Measurements from ENCODE around the gene BAZ1A.

BAZ1A gene

DNA sequence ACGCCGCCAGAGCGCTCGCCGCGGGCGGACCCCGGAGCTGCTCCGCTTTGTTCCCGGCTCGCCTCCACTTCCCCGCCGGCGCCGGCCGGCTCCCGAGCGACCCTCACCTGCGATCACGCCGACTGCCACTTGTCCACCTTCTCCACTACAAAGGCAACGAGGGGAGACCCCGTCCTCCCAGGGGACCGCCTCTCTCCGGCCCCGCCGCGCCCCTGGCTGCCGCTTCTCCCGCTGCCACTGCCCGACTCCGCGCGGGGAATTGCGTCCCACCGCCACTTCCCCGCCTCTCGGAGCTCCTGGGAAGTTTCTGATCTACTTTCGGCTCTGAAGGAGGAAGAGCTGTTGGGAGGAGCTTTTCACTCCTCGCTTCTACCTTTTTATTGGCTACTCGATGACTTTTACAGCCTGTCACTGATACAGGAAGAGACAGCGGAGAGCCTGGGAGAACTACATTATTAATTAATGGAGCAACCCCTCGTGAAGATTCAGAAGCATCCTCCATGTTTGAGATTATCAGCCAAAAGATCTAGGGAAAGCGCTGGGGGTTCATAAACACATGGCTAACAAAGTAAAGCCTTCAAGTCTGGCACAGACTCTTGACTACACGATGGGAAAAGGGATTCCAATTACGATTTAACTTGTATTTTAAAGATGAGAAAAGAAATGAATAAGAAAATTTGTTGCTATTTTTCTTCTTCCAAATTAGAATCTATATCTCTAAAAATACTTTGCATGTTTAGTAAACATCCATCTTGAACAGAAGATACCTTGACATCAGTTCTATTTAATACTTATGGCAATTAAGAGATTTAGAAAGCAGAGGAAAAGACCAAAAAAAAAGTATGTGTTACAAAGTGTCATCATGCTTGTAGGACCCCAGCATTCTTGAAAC lies at the start of gene BAZ1A:
Gene BAZ1A (minus strand): TSS at position 330 of the 892 bp plus-strand sequence. CDS start 756 bp downstream, outside the sequence.
- peak; percentile 73 for DNase-seq

DNA sequence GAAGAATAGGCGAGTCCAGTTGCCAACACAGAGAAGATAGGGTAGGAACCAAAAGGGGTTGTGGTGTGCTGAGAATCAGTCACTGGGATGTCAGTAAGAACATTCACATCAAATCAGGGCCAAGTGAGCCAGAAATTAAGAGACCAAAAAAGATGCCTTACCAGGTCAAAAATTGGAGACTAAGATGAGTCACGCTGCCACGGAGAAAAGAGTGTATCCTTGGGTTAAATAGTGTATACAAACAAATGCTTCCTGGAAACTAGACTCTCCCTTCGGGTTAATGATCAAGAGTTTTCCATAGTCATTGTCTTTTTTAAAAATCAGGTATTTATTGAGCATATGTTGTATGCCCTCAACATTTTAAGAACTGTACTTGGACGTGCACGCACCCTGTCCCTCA lies 45.2 kb upstream of the BAZ1A start:
- no peak for DNase-seq

DNA sequence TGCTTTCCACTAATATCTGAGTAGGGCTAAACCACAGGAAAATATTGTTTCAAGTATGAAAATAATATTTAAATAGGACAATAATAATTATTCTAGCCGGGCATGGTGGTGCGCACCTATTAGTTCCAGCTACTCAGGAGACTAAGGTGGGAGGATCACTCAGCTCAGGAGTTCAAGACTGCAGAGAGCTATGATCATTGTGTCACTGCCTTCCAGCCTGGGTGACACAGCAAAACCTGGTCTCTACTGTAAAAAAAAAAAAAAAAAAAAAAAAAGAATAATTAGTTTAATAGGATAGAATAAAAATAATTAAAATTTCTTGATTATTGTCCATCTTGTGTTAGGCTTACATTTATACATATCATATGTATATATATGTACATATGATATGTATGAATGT lies 38.5 kb upstream of the BAZ1A start:
- DNase-seq = no peak

GRCh38 chr14:34912966-34913365 lies 37.8 kb upstream of the BAZ1A start:
- DNase-seq = no peak

DNA sequence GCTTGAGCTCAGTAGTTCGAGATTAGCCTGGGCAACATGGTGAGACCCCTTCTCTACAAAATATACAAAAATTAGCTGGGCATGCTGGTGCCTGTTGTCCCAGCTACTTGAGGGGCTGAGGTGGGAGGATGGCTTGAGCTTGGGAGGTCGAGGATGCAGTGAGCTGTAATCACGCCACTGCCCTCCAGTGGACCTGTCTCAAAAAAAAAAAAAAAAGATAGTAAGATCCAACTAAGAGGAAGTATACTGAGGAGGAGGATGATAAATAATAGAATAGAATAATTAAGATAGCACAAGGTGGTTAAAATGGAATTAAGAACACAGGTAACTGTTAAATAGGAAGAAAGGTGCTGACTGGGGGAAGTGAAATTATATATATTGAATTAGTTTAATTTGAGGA lies 37.0 kb upstream of the BAZ1A start:
- DNase-seq = no peak

- DNase-seq = no peak
Observed at GRCh38 chr14:34911209-34912150, 36.3 kb upstream of the BAZ1A start.

GRCh38 chr14:34906287-34906686 lies 31.1 kb upstream of the BAZ1A start:
- no peak for DNase-seq

- no peak for DNase-seq
Observed at GRCh38 chr14:34895277-34895676, 20.1 kb upstream of the BAZ1A start.

- DNase-seq = no peak
Observed at GRCh38 chr14:34890937-34891336, 15.8 kb upstream of the BAZ1A start.

DNA sequence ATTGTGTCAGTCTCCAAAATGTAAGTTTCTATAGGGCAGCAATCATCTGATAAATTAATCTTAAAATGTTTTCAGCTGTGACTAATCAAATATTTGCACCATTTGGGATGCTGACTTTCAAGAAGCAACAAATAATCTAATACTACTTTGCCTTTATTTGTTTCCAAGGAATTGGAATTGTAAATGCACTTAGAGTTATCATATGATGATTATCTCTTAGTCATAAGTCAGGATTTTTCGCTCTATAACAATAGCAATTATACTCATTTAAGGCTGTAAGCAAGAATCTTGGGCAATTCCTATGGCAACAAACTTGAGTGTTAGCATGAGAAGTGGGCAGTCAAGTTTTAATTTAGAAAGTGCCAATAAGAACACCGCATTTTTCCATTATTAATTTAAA lies 13.0 kb upstream of the BAZ1A start:
- DNase-seq = no peak

DNA sequence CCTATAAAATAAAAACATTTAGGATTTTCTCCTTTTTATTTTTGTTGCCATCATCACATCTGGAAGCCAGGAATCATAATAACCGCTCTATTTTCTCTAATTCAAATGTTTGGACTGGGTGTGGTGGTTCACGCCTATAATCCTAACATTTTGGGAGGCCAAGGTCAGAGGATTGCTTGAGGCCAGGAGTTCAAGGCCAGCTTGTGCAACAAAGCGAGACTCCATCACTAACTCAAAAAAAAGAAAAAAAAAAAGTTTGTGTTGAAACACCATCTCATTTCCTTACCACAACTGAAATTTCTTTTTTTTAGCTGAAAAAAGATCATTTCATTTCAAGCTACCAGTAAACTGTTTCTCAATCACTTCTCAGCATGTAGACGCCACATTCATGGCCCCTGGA lies 8.8 kb upstream of the BAZ1A start:
- no peak for DNase-seq

GRCh38 chr14:34874386-34875030 lies 652 bp downstream of the BAZ1A start:
- DNase-seq = peak; percentile 10

GRCh38 chr14:34873589-34874385 lies 1.4 kb downstream of the BAZ1A start:
- peak; percentile 69 for DNase-seq

DNA sequence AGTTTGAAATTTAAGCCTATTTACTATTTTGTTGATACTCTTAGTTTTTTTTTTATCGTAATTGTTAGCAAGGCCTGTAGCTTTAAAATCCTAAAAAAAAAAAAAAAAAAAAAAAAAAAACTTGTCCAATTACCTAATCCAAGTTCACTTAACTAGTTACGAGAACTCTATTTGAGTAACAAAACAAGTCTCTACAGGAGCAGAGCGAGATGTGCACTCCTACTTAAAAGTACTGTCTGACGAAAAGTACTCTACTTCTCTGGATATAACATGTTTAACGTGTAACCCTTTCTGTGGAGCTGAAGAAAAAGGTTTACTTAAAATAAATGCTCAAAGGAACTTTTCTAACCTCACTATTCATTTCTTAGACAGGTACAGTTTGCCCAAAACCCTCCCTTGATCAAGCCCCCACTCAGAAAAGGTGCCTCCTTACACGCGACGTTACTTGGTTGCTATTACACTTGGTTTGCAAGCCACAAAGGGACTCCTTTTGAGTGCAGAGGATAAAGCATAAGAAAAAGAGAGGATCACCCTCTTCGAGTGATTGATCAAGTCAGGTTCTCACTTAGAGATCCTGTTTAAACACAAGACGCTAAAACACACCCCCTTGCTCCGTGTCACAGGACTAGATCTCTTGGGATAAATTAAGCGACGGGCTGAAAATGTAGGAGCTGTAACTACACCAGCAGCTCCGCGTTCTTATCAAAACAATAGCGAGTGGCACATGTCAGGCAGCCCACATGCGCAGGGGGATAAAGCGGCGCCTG lies 2.2 kb downstream of the BAZ1A start:
- peak; percentile 69 for DNase-seq

- DNase-seq = no peak
Observed at GRCh38 chr14:34867199-34867598, 8.0 kb downstream of the BAZ1A start.

GRCh38 chr14:34865889-34866574 lies 9.1 kb downstream of the BAZ1A start:
- DNase-seq = no peak

DNA sequence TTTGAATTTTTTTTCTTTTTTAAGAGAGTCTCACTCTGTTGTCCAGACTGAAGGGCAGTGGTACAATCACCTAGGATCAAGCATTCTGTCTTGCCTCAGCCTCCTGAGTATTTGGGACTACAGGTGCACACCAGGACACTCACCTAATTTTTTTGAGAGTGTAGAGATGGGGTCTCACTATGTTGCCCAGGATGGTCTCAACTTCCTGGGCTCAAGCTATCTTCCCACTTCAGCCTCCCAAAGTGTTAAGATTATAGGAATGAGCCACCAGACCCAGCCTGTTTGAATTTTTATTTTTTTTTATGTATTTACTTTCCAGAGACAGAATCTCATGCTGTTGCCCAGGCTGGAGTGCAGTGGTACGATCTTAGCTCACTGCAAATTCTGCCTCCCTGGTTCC lies 11.3 kb downstream of the BAZ1A start:
- no peak for DNase-seq

DNA sequence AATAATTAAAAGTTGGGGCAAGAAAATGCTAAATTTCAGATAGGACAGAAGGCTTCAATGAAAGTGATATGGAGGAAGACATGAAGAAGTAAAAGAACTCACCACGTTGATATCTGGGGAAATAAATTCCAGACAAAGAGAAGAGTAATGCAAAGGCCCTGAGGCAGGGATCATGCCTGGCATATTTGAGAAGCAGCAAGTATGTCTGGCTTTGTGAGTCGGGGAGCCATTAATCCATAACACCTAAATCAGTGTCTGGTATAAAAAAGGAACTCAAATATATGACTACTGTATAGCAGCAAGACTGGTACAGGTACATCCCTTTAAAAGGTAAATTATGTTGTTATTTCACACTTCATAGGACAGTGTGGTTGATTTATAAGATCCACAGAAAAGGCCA lies 16.4 kb downstream of the BAZ1A start:
- DNase-seq = no peak

GRCh38 chr14:34857689-34858449 lies 17.3 kb downstream of the BAZ1A start:
- no peak for DNase-seq

DNA sequence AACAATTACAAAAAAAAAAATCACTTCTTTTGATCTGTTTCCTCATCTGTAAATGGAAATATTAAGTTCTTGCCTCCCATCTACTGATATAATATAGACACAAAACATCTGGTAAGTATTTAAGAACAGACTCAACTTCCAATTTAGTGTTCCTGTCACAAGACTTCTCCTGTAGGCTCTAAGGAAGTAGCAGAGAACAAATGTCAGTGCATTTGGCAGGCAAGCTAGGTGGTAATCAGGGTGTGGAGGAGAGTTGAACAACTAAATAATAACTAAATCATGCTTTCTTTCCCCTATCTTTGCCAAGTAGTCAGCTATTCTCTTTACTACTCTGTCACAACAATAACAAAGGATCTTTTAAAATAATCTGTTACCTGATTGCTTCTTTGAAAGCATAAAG lies 22.1 kb downstream of the BAZ1A start:
- no peak for DNase-seq

Measured in amniotic stem cell (primary cell).